ENCODE data around the gene NANOG. TPM values are rescaled to one million over a fixed set of nuclear protein-coding genes. Genes with fewer than 3 reads are reported as not detected.
A peak's percentile ranks its signal among the peaks of the same experiment; 100 is the strongest.
"Not testable (repeated sequence)": the region's sequence is repeated elsewhere in the genome, so short reads cannot be mapped to it uniquely, and the experiment has no call there.

NANOG gene
- total RNA-seq, 1 donor from 2014 or later: not detected

- H3K27ac Mint-ChIP-seq: peak overlapping the region; percentile 70
These were observed 44.6 kb downstream of the NANOG start for GRCh38 chr12:7833831-7834230.

DNA sequence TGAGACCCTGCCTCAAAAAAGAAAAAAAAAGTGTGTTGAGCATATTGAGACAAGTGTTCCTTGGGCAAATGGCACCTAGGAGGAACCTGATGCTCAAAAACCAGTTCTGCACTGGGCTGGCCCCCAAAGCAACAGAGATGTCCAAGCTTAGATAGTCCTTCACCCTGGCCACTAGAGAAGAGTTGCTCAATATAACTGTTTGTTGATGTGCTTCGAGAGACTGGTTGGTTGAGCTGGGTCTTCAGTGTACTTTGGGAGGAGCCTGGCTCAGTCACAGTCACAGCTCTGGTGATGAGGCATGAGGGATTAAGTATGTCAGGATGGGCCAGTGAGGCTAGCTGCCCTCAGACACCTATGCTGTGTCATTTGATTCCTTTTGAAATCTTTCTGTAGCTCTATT is 45.5 kb downstream of the NANOG start:
- peak overlapping the region; percentile 72 for H3K4me3 Mint-ChIP-seq
- no peak for DNase-seq (ENCODE audit: extremely low spot score, unreplicated experiment)
- H3K27me3 Mint-ChIP-seq: no peaks in the 10 kb centered on the region
- peak overlapping the region; percentile 90 for H3K27ac Mint-ChIP-seq
- H3K36me3 Mint-ChIP-seq: peaks cover 5% of the 10 kb centered on the region
- peaks cover 4% of the 10 kb centered on the region for H3K4me1 Mint-ChIP-seq (ENCODE audit: unreplicated experiment)
- TF ChIP-seq, protein P1, sequence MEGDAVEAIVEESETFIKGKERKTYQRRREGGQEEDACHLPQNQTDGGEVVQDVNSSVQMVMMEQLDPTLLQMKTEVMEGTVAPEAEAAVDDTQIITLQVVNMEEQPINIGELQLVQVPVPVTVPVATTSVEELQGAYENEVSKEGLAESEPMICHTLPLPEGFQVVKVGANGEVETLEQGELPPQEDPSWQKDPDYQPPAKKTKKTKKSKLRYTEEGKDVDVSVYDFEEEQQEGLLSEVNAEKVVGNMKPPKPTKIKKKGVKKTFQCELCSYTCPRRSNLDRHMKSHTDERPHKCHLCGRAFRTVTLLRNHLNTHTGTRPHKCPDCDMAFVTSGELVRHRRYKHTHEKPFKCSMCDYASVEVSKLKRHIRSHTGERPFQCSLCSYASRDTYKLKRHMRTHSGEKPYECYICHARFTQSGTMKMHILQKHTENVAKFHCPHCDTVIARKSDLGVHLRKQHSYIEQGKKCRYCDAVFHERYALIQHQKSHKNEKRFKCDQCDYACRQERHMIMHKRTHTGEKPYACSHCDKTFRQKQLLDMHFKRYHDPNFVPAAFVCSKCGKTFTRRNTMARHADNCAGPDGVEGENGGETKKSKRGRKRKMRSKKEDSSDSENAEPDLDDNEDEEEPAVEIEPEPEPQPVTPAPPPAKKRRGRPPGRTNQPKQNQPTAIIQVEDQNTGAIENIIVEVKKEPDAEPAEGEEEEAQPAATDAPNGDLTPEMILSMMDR (conservative IDR thresholded peaks at IDR 0.05): no peak
- H3K9me3 Mint-ChIP-seq: no peaks in the 10 kb centered on the region

More at GRCh38 chr12:7833831-7834230, 44.6 kb downstream of the NANOG start:
- Mint-ChIP-seq H3K27me3 (no peaks in the 10 kb centered on the region), H3K36me3 (peaks cover 5% of the 10 kb centered on the region), H3K4me3 (peak overlapping the region; percentile 25), H3K9me3 (no peaks in the 10 kb centered on the region), H3K4me1 (ENCODE audit: unreplicated experiment) (peaks cover 4% of the 10 kb centered on the region)
- no peak for DNase-seq (ENCODE audit: extremely low spot score, unreplicated experiment)
- TF ChIP-seq, protein P1 (conservative IDR thresholded peaks at IDR 0.05): no peak

- Mint-ChIP-seq H3K27ac (peak overlapping the region; percentile 90), H3K36me3 (peaks cover 5% of the 10 kb centered on the region), H3K4me1 (ENCODE audit: unreplicated experiment) (peaks cover 4% of the 10 kb centered on the region), H3K27me3 (no peaks in the 10 kb centered on the region), H3K4me3 (peak overlapping the region; percentile 72), H3K9me3 (no peaks in the 10 kb centered on the region)
- no peak for DNase-seq (ENCODE audit: extremely low spot score, unreplicated experiment)
- TF ChIP-seq, protein P1 (conservative IDR thresholded peaks at IDR 0.05): no peak
These were observed 45.9 kb downstream of the NANOG start for GRCh38 chr12:7835116-7835515.

- Mint-ChIP-seq H3K27me3 (no peaks in the 10 kb centered on the region), H3K27ac (peak overlapping the region; percentile 90), H3K4me3 (peak overlapping the region; percentile 72)
These were observed 46.6 kb downstream of the NANOG start for GRCh38 chr12:7835766-7836165.

GRCh38 chr12:7837366-7837765 is 48.2 kb downstream of the NANOG start:
- DNase-seq (ENCODE audit: extremely low spot score, unreplicated experiment): no peak
- no peak overlapping the region for H3K4me3 Mint-ChIP-seq
- H3K9me3 Mint-ChIP-seq: no peaks in the 10 kb centered on the region
- H3K4me1 Mint-ChIP-seq (ENCODE audit: unreplicated experiment): peaks cover 4% of the 10 kb centered on the region
- no peak overlapping the region for H3K27ac Mint-ChIP-seq
- TF ChIP-seq, protein P1 (conservative IDR thresholded peaks at IDR 0.05): no peak
- H3K36me3 Mint-ChIP-seq: peaks cover 9% of the 10 kb centered on the region
- H3K27me3 Mint-ChIP-seq: no peaks in the 10 kb centered on the region

More at GRCh38 chr12:7835766-7836165, 46.6 kb downstream of the NANOG start:
- H3K9me3 Mint-ChIP-seq: no peaks in the 10 kb centered on the region
- TF ChIP-seq, protein P1 (conservative IDR thresholded peaks at IDR 0.05): no peak
- peaks cover 5% of the 10 kb centered on the region for H3K36me3 Mint-ChIP-seq
- DNase-seq (ENCODE audit: extremely low spot score, unreplicated experiment): no peak
- peaks cover 4% of the 10 kb centered on the region for H3K4me1 Mint-ChIP-seq (ENCODE audit: unreplicated experiment)

DNA sequence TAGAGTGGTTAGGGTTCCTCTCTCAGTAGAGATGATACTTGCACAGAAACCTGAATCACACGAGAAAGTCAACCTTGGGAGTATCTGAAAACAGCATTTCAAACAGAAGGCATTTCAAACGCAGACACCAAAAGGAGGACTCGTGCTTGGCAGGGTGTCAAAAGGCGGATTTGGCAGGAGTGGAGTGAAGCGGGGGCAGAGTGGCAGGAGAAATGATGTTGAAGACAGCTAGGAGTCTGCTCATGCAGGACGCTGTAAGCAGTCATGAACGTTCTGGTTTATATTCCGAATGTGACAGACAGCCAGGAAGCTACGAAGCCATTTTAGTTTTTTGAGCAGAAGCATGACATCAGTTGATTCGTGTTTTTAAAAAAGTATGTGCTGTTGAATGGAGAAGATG is 50.0 kb downstream of the NANOG start:
- not testable (repeated sequence) for H3K4me1 Mint-ChIP-seq (ENCODE audit: unreplicated experiment); H3K27me3 Mint-ChIP-seq; H3K4me3 Mint-ChIP-seq; H3K9me3 Mint-ChIP-seq; DNase-seq (ENCODE audit: extremely low spot score, unreplicated experiment); H3K27ac Mint-ChIP-seq; H3K36me3 Mint-ChIP-seq

- not testable (repeated sequence) for H3K9me3 Mint-ChIP-seq; H3K27ac Mint-ChIP-seq; H3K36me3 Mint-ChIP-seq; H3K4me3 Mint-ChIP-seq; DNase-seq (ENCODE audit: extremely low spot score, unreplicated experiment); H3K4me1 Mint-ChIP-seq (ENCODE audit: unreplicated experiment); H3K27me3 Mint-ChIP-seq
These were observed 50.6 kb downstream of the NANOG start for GRCh38 chr12:7839848-7840247.

- not testable (repeated sequence) for H3K9me3 Mint-ChIP-seq; H3K36me3 Mint-ChIP-seq; H3K4me1 Mint-ChIP-seq (ENCODE audit: unreplicated experiment); H3K4me3 Mint-ChIP-seq; H3K27ac Mint-ChIP-seq; H3K27me3 Mint-ChIP-seq; DNase-seq (ENCODE audit: extremely low spot score, unreplicated experiment)
These were observed 53.2 kb downstream of the NANOG start for GRCh38 chr12:7842444-7842843.

- H3K27ac Mint-ChIP-seq, H3K9me3 Mint-ChIP-seq, H3K4me3 Mint-ChIP-seq: not testable (repeated sequence)
These were observed 53.9 kb downstream of the NANOG start for GRCh38 chr12:7843149-7843548.

More at GRCh38 chr12:7843149-7843548, 53.9 kb downstream of the NANOG start:
- not testable (repeated sequence) for H3K4me1 Mint-ChIP-seq (ENCODE audit: unreplicated experiment); H3K27me3 Mint-ChIP-seq; DNase-seq (ENCODE audit: extremely low spot score, unreplicated experiment); H3K36me3 Mint-ChIP-seq

All from type B pancreatic cell (in vitro differentiated cells).